ENCODE data around the gene SLC39A6. TPM values are rescaled to one million over a fixed set of nuclear protein-coding genes. Genes with fewer than 3 reads are reported as not detected.
A peak's percentile ranks its signal among the peaks of the same experiment; 100 is the strongest.
"Not testable (repeated sequence)": the region's sequence is repeated elsewhere in the genome, so short reads cannot be mapped to it uniquely, and the experiment has no call there.

The SLC39A6 gene
- total and polyA plus RNA-seq, 2 of the 13 experiments (the other 11 are each of a cell fraction or from before 2014, with no cell fraction given): 41.7 to 59.2 TPM

GRCh38 chr18:36078751-36079529 is 50.2 kb downstream of the SLC39A6 start:
- POLR2A ChIA-PET: interaction anchor here (0.8 to 1.4 kb wide), 2 partner anchors 12 to 97 kb away, joined by 3 read pairs; no protein-coding TSS in a partner anchor
- peak; percentile 74 for ATAC-seq
- no TSS peak for BruUV-seq (replicated peaks)

DNA sequence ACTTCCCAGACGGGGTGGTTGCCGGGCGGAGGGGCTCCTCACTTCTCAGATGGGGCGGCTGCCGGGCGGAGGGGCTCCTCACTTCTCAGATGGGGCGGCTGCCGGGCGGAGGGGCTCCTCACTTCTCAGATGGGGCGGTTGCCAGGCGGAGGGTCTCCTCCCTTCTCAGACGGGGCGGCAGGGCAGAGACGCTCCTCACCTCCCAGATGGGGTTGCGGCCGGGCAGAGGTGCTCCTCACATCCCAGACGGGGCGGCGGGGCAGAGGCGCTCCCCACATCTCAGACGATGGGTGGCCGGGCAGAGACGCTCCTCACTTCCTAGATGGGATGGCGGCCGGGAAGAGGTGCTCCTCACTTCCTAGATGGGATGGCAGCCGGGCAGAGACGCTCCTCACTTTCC is 51.4 kb downstream of the SLC39A6 start:
- in situ Hi-C loops (cut with HindIII; ENCODE audit: extremely low pct_ligation_motif_present, low pct_unique_long_range_greater_than_20kb): not testable (repeated sequence)

More at GRCh38 chr18:36078751-36079529, 50.2 kb downstream of the SLC39A6 start:
- H3K4me1 ChIP-seq (ENCODE audit: insufficient read depth, low read length): peaks cover 25% of the 10 kb centered on the region
- peak; percentile 40 for DNase-seq (ENCODE audit: low spot score)
- peak overlapping the region in 2 of 3 experiments; percentile 25 to 33; a peak in 3 of 6 replicates for H3K4me3 ChIP-seq (replicated peaks in 1 of 3; ENCODE audit: insufficient read depth in 1 of 3, low read depth in 2 of 3, low read length in 3 of 3)
- no peak for FAIRE-seq
- in situ Hi-C loops (cut with HindIII; ENCODE audit: extremely low pct_ligation_motif_present, low pct_unique_long_range_greater_than_20kb) (no loop called here), intact Hi-C loops (cut with micrococcal nuclease; ENCODE audit: unreplicated experiment) (no loop called here)
- CTCF ChIA-PET (ENCODE audit: low intra/inter-chr PET ratio, low total read pairs): no interaction called here
- no peaks in the 10 kb centered on the region for H4K20me1 ChIP-seq (ENCODE audit: insufficient read depth, low read length)
- peaks cover 12% of the 10 kb centered on the region; the same call in 1 of the 2 replicates for H3K9me3 ChIP-seq (ENCODE audit: low read length)
- 10% methylated on average over 6 of the region's 6 CpGs for WGBS (ENCODE audit: low lambda C conversion rate)
- H3K79me2 ChIP-seq (ENCODE audit: insufficient read depth, low read length): no peaks in the 10 kb centered on the region
- no peak overlapping the region for H3K27ac ChIP-seq (ENCODE audit: extremely low read length, insufficient read depth, low read length)
- H3K27me3 ChIP-seq (ENCODE audit: control insufficient read depth in 1 of 2, insufficient read depth in 2 of 2, low read length in 2 of 2): no peaks in the 10 kb centered on the region
- peak overlapping the region; percentile 59 for H3K4me2 ChIP-seq (ENCODE audit: low read depth, low read length)
- H3K36me3 ChIP-seq (replicated peaks in 1 of 2; ENCODE audit: control insufficient read depth in 1 of 2, insufficient read depth in 2 of 2, low read length in 2 of 2): no peaks in the 10 kb centered on the region
- TF ChIP-seq IRX3 (CRISPR knock-in tag; IDR thresholded peaks at IDR 0.05; ENCODE audit: borderline replicate concordance, low read depth) (no peak), ZNF644 (CRISPR knock-in tag; IDR thresholded peaks at IDR 0.05; ENCODE audit: low read depth) (peak; percentile 30; the same call in 1 of the 2 replicates)
- H2AFZ ChIP-seq (ENCODE audit: low read length): peak overlapping the region; percentile 90
- 0 out of 2 replicates have a peak overlapping the region, but pooled peaks have one; percentile 17 for H3K9ac ChIP-seq (ENCODE audit: insufficient read depth, low read depth, low read length)

More for the DNA sequence above, 51.4 kb downstream of the SLC39A6 start:
- ATAC-seq; H3K36me3 ChIP-seq (replicated peaks in 1 of 2; ENCODE audit: control insufficient read depth in 1 of 2, insufficient read depth in 2 of 2, low read length in 2 of 2); H3K27ac ChIP-seq (ENCODE audit: extremely low read length, insufficient read depth, low read length); H3K4me2 ChIP-seq (ENCODE audit: low read depth, low read length); H3K79me2 ChIP-seq (ENCODE audit: insufficient read depth, low read length); FAIRE-seq; H3K27me3 ChIP-seq (ENCODE audit: control insufficient read depth in 1 of 2, insufficient read depth in 2 of 2, low read length in 2 of 2); DNase-seq (ENCODE audit: low spot score); intact Hi-C loops (cut with micrococcal nuclease; ENCODE audit: unreplicated experiment); H3K4me3 ChIP-seq (replicated peaks in 1 of 3; ENCODE audit: insufficient read depth in 1 of 3, low read depth in 2 of 3, low read length in 3 of 3); H3K9ac ChIP-seq (ENCODE audit: insufficient read depth, low read depth, low read length); POLR2A ChIA-PET; BruUV-seq (replicated peaks); H2AFZ ChIP-seq (ENCODE audit: low read length); H4K20me1 ChIP-seq (ENCODE audit: insufficient read depth, low read length); CTCF ChIA-PET (ENCODE audit: low intra/inter-chr PET ratio, low total read pairs): not testable (repeated sequence)
- Histone ChIP-seq H3K9me3 (ENCODE audit: low read length) (peaks cover 12% of the 10 kb centered on the region; the same call in 1 of the 2 replicates), H3K4me1 (ENCODE audit: insufficient read depth, low read length) (peaks cover 31% of the 10 kb centered on the region)
- no CpG with 5 or more reads among the region's 27 CpGs for WGBS (ENCODE audit: low lambda C conversion rate)
